GM18517 (cell line): ENCODE measurements around the gene RHOD.

Experiments used
- ATAC-seq: cut with Tn5 transposase; IDR thresholded peaks from one replicate; pipeline ENCODE4 v1.9.1; 2021; ENCODE audit warnings: mild to moderate bottlenecking, moderate library complexity; ENCODE audit not compliant: unreplicated experiment

Gene RHOD

GRCh38 chr11:67056267-67057204 is at the start of gene RHOD:
Gene RHOD, plus strand, starts transcription at chr11:67056847. Its CDS starts 56 bp downstream, at chr11:67056903.
- no peak for ATAC-seq

GRCh38 chr11:67007126-67007525 is 49.5 kb upstream of the RHOD start:
- no peak for ATAC-seq

GRCh38 chr11:67010296-67010905 is 46.2 kb upstream of the RHOD start:
- no peak for ATAC-seq

GRCh38 chr11:67013511-67014045 is 43.1 kb upstream of the RHOD start:
- ATAC-seq: no peak

- ATAC-seq: no peak
Measured at GRCh38 chr11:67014343-67014742, 42.3 kb upstream of the RHOD start.

GRCh38 chr11:67015048-67015447 is 41.6 kb upstream of the RHOD start:
- ATAC-seq: no peak

- ATAC-seq: no peak
Measured at GRCh38 chr11:67016550-67016949, 40.1 kb upstream of the RHOD start.

GRCh38 chr11:67020949-67021348 is 35.7 kb upstream of the RHOD start:
- ATAC-seq: no peak

- ATAC-seq: no peak
Measured at GRCh38 chr11:67022341-67022933, 34.2 kb upstream of the RHOD start.

GRCh38 chr11:67022961-67023956 is 33.4 kb upstream of the RHOD start, which contains the start of gene SYT12:
Gene SYT12, plus strand, starts transcription at chr11:67023134. Its CDS starts 7,011 bp downstream, at chr11:67030145.
- no peak for ATAC-seq

- ATAC-seq: no peak
Measured at GRCh38 chr11:67023957-67024353, 32.7 kb upstream of the RHOD start.

GRCh38 chr11:67024410-67024809 is 32.2 kb upstream of the RHOD start:
- no peak for ATAC-seq

- no peak for ATAC-seq
Measured at GRCh38 chr11:67024966-67025365, 31.7 kb upstream of the RHOD start.

GRCh38 chr11:67025750-67026149 is 30.9 kb upstream of the RHOD start:
- no peak for ATAC-seq

GRCh38 chr11:67026941-67027340 is 29.7 kb upstream of the RHOD start:
- ATAC-seq: no peak

- ATAC-seq: no peak
Measured at GRCh38 chr11:67027483-67027930, 29.1 kb upstream of the RHOD start.

- no peak for ATAC-seq
Measured at GRCh38 chr11:67027943-67028542, 28.6 kb upstream of the RHOD start.

- no peak for ATAC-seq
Measured at GRCh38 chr11:67029146-67029545, 27.5 kb upstream of the RHOD start.

- no peak for ATAC-seq
Measured at GRCh38 chr11:67030976-67031375, 25.7 kb upstream of the RHOD start.
